NT2/D1 (cell line): ENCODE results near the gene POU2F3.

Experiments
- SUZ12 ChIP-seq: IDR thresholded peaks from 2 replicates; pipeline ENCODE4 v1.6.1; 2011; ENCODE audit not compliant: insufficient read length, insufficient read depth; ENCODE audit errors: extremely low read depth
- YY1 ChIP-seq: IDR thresholded peaks from 2 replicates; pipeline ENCODE4 v1.6.1; 2011; ENCODE audit not compliant: insufficient read length, insufficient read depth
- ZNF274 ChIP-seq: IDR thresholded peaks from 2 replicates; pipeline ENCODE4 v1.6.1; 2011; ENCODE audit warnings: mild to moderate bottlenecking, low read depth, low read length

GRCh38 chr11:120317689-120318480, 77.9 kb downstream of the POU2F3 start:
- no peak for TF ChIP-seq ZNF274
- no peak for TF ChIP-seq YY1
- no peak for TF ChIP-seq SUZ12
